Mammary epithelial cell (primary cell): ENCODE data around the gene DMTF1.

Experiments used
- EZH2 ChIP-seq: IDR thresholded peaks from 2 replicates; pipeline ENCODE4 v1.6.1; 2012; ENCODE audit warnings: low read length, inconsistent platforms, borderline replicate concordance
- TF ChIP-seq, protein P1 (sequence below), 2 donors: IDR thresholded peaks in 1 of 2; conservative IDR thresholded peaks in 1 of 2; 2 replicates each; pipeline ENCODE4 v1.5.1; 2011 to 2012; ENCODE audit warnings: inconsistent platforms in 2 of 2, low read length in 2 of 2, mild to moderate bottlenecking in 2 of 2, control low read depth in 1 of 2, low read depth in 1 of 2; ENCODE audit not compliant: insufficient read depth in 1 of 2; ENCODE audit errors: extremely low read depth in 1 of 2

DNA sequence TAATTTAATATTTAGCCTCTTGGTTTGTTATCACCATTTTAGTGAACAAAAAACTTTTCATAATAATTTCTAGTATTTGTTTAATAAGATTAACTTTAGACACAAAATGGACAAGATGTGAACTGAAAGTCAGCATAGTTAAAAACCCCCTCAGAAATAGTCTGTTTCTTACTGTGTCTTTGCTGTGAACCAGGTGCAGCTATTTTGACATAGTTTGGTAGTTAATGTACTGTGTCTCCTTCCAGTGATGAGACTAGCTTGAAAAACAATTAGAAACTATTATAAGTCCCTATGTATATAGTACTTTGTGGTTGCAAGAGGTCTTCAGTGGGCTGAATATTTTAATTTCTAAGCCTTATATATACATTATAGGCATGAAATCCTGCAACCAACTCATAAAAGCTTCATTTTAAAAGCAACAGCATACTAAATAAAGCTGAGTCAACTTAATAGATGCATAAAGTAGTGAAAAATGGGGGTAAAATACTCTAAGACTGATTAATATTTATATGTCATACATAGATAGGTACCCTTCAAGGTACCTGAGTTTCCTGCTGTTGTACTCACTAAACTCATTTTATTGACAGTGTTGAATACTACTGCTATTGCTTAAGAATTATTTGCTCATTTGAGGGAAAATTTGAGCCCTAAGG lies 19.2 kb downstream of the DMTF1 start:
- TF ChIP-seq, protein P1, sequence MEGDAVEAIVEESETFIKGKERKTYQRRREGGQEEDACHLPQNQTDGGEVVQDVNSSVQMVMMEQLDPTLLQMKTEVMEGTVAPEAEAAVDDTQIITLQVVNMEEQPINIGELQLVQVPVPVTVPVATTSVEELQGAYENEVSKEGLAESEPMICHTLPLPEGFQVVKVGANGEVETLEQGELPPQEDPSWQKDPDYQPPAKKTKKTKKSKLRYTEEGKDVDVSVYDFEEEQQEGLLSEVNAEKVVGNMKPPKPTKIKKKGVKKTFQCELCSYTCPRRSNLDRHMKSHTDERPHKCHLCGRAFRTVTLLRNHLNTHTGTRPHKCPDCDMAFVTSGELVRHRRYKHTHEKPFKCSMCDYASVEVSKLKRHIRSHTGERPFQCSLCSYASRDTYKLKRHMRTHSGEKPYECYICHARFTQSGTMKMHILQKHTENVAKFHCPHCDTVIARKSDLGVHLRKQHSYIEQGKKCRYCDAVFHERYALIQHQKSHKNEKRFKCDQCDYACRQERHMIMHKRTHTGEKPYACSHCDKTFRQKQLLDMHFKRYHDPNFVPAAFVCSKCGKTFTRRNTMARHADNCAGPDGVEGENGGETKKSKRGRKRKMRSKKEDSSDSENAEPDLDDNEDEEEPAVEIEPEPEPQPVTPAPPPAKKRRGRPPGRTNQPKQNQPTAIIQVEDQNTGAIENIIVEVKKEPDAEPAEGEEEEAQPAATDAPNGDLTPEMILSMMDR (conservative IDR thresholded peaks at IDR 0.05 in 1 of 2, IDR thresholded peaks at IDR 0.05 in 1 of 2; ENCODE audit: extremely low read depth in 1 of 2, insufficient read depth in 1 of 2, low read depth in 1 of 2, low read length in 2 of 2) = no peak
- TF ChIP-seq EZH2 = no peak
